Endothelial cell (in vitro differentiated cells): ENCODE measurements around the gene REM1. TPM values are rescaled to one million over a fixed set of nuclear protein-coding genes. Genes with fewer than 3 reads are reported as not detected.
"Not testable (repeated sequence)": the region's sequence is repeated elsewhere in the genome, so short reads cannot be mapped to it uniquely, and the experiment has no call there.

Experiments
- DNase-seq: peaks from one replicate; pipeline ENCODE4 v3.0.0; 2021; ENCODE audit warnings: low spot score
- H3K27ac Mint-ChIP-seq: one replicate; pipeline ENCODE4 v1.8.0; 2021; ENCODE audit warnings: mixed read lengths, inconsistent platforms; ENCODE audit not compliant: unreplicated experiment
- H3K27me3 Mint-ChIP-seq: one replicate; pipeline ENCODE4 v1.8.0; 2021; ENCODE audit warnings: mild to moderate bottlenecking, moderate library complexity, mixed read lengths, inconsistent platforms; ENCODE audit not compliant: unreplicated experiment
- H3K36me3 Mint-ChIP-seq: one replicate; pipeline ENCODE4 v1.8.0; 2021; ENCODE audit warnings: mild to moderate bottlenecking, low read depth, mixed read lengths, inconsistent platforms; ENCODE audit not compliant: unreplicated experiment
- H3K4me1 Mint-ChIP-seq: one replicate; pipeline ENCODE4 v1.8.0; 2021; ENCODE audit warnings: mild to moderate bottlenecking, mixed read lengths, inconsistent platforms; ENCODE audit not compliant: unreplicated experiment
- H3K4me3 Mint-ChIP-seq: one replicate; pipeline ENCODE4 v1.8.0; 2021; ENCODE audit warnings: mild to moderate bottlenecking, mixed read lengths, inconsistent platforms; ENCODE audit not compliant: unreplicated experiment
- H3K9me3 Mint-ChIP-seq: one replicate; pipeline ENCODE4 v1.8.0; 2021; ENCODE audit warnings: mixed read lengths, inconsistent platforms; ENCODE audit not compliant: unreplicated experiment
- total RNA-seq: library from RNA; stranded (reverse); fragmentation: NEBNext Ultra II Directional; extraction: Animal tissue kit (Norgen Biotek cat#: 25700); gene quantifications from one replicate; pipeline ENCODE4 v1.2.1, GENCODE V29; 2021; ENCODE audit not compliant: unreplicated experiment
- TF ChIP-seq, protein P1 (sequence below): fragments of 200-600 bp; sonication (generic); IDR thresholded peaks from one replicate; pipeline ENCODE4 v1.5.0; 2021; ENCODE audit warnings: antibody characterized with exemption; ENCODE audit not compliant: unreplicated experiment

REM1 gene
- total RNA-seq, 1 donor from 2014 or later, result not detected

- Mint-ChIP-seq H3K27me3 (peaks cover 6% of the 10 kb centered on the region), H3K9me3 (no peaks in the 10 kb centered on the region)
These were observed 41.1 kb downstream of the REM1 start for GRCh38 chr20:31516166-31516565.

GRCh38 chr20:31516651-31517050, 41.6 kb downstream of the REM1 start:
- DNase-seq, result no peak
- no peak overlapping the region for H3K4me3 Mint-ChIP-seq
- peaks cover 6% of the 10 kb centered on the region for H3K27me3 Mint-ChIP-seq
- no peaks in the 10 kb centered on the region for H3K9me3 Mint-ChIP-seq
- H3K27ac Mint-ChIP-seq, result no peak overlapping the region
- H3K4me1 Mint-ChIP-seq, result peaks cover 10% of the 10 kb centered on the region
- TF ChIP-seq, protein P1, sequence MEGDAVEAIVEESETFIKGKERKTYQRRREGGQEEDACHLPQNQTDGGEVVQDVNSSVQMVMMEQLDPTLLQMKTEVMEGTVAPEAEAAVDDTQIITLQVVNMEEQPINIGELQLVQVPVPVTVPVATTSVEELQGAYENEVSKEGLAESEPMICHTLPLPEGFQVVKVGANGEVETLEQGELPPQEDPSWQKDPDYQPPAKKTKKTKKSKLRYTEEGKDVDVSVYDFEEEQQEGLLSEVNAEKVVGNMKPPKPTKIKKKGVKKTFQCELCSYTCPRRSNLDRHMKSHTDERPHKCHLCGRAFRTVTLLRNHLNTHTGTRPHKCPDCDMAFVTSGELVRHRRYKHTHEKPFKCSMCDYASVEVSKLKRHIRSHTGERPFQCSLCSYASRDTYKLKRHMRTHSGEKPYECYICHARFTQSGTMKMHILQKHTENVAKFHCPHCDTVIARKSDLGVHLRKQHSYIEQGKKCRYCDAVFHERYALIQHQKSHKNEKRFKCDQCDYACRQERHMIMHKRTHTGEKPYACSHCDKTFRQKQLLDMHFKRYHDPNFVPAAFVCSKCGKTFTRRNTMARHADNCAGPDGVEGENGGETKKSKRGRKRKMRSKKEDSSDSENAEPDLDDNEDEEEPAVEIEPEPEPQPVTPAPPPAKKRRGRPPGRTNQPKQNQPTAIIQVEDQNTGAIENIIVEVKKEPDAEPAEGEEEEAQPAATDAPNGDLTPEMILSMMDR, result no peak
- H3K36me3 Mint-ChIP-seq, result no peaks in the 10 kb centered on the region

More at GRCh38 chr20:31516166-31516565, 41.1 kb downstream of the REM1 start:
- Mint-ChIP-seq H3K4me3 (no peak overlapping the region), H3K27ac (no peak overlapping the region), H3K4me1 (peaks cover 9% of the 10 kb centered on the region), H3K36me3 (no peaks in the 10 kb centered on the region)
- TF ChIP-seq, protein P1, result no peak
- DNase-seq, result no peak

GRCh38 chr20:31517373-31517772, 42.3 kb downstream of the REM1 start:
- H3K36me3 Mint-ChIP-seq, result no peaks in the 10 kb centered on the region
- DNase-seq, result peak; percentile 55

DNA sequence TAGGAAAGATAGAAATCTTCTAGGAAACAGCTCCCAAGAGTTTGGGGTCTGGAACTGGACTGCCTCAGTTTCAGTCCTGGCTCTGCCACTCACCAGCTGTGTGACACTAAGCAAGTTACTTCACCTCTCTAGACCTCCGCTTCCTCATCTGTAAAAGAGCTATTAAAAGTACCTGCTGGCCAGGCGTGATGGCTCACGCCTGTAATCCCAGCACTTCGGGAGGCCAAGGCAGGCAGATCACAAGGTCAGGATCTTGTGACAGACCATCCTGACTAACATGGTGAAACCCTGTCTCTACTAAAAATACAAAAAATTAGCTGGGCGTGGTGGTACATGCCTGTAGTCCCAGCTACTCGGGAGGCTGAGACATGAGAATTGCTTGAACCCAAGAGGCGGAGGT, 46.2 kb downstream of the REM1 start:
- not testable (repeated sequence) for H3K9me3 Mint-ChIP-seq, H3K36me3 Mint-ChIP-seq, H3K27me3 Mint-ChIP-seq, DNase-seq, H3K4me3 Mint-ChIP-seq, H3K27ac Mint-ChIP-seq
- peaks cover 37% of the 10 kb centered on the region for H3K4me1 Mint-ChIP-seq

More at GRCh38 chr20:31517373-31517772, 42.3 kb downstream of the REM1 start:
- peaks cover 6% of the 10 kb centered on the region for H3K27me3 Mint-ChIP-seq
- H3K4me3 Mint-ChIP-seq, result no peak overlapping the region
- no peaks in the 10 kb centered on the region for H3K9me3 Mint-ChIP-seq
- peaks cover 14% of the 10 kb centered on the region for H3K4me1 Mint-ChIP-seq
- H3K27ac Mint-ChIP-seq, result no peak overlapping the region
- TF ChIP-seq, protein P1, result no peak

DNA sequence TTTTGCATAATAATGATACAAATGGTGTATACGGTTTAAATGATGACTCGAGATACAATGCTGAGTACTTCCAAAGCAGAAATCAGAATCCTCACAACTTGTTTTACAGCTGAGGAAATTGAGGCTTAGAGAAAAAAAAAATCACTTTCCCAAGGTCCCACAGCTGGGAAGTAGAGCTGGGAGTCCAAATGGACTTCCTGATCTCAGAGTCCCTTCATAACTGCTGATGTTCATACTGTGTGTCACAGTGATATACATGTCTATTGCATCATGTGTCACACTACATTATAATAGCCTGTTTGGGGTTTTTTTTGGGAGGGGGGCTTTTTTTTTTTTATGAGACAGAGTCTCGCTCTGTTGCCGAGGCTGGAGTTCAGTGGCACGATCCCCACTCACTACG, 47.6 kb downstream of the REM1 start:
- Mint-ChIP-seq H3K4me1 (peaks cover 37% of the 10 kb centered on the region), H3K36me3 (peaks cover 8% of the 10 kb centered on the region), H3K27ac (peak overlapping the region; percentile 44), H3K27me3 (peaks cover 4% of the 10 kb centered on the region), H3K9me3 (no peaks in the 10 kb centered on the region), H3K4me3 (no peak overlapping the region)
- TF ChIP-seq, protein P1, result no peak
- DNase-seq, result no peak
